Neural progenitor cell (in vitro differentiated cells): ENCODE results near the gene AGAP5. TPM values are rescaled to one million over a fixed set of nuclear protein-coding genes. Genes with fewer than 3 reads are reported as not detected.
"Not testable (repeated sequence)": the region's sequence is repeated elsewhere in the genome, so short reads cannot be mapped to it uniquely, and the experiment has no call there.

Experiments
- DNase-seq: peaks from one replicate; pipeline ENCODE4 v3.0.0-alpha.2; 2016; ENCODE audit warnings: low spot score
- H2AFZ ChIP-seq: fragments of 200-600 bp; sonication (generic); replicated peaks from 2 replicates; pipeline ENCODE4 v1.6.1; 2016; ENCODE audit warnings: antibody characterized with exemption
- H3F3A ChIP-seq: fragments of 200-600 bp; sonication (generic); 2 replicates; pipeline ENCODE4 v1.6.1; 2016; ENCODE audit warnings: antibody characterized with exemption, low read depth
- H3K27ac ChIP-seq: fragments of 200-600 bp; sonication (generic); 2 replicates; pipeline ENCODE4 v1.5.1; 2016; ENCODE audit warnings: mild to moderate bottlenecking
- H3K27me3 ChIP-seq: fragments of 200-600 bp; sonication (generic); 2 replicates; pipeline ENCODE4 v1.6.1; 2016; ENCODE audit warnings: mild to moderate bottlenecking, moderate library complexity
- H3K36me3 ChIP-seq: fragments of 200-600 bp; sonication (generic); 2 replicates; pipeline ENCODE4 v1.5.1; 2016
- H3K4me1 ChIP-seq: fragments of 200-600 bp; sonication (generic); 2 replicates; pipeline ENCODE4 v1.6.1; 2016; ENCODE audit warnings: mixed run types
- H3K4me2 ChIP-seq: fragments of 200-600 bp; sonication (generic); 2 replicates; pipeline ENCODE4 v1.6.1; 2016
- H3K4me3 ChIP-seq: fragments of 200-600 bp; sonication (generic); 2 replicates; pipeline ENCODE4 v1.5.1; 2016
- H3K79me2 ChIP-seq: fragments of 200-600 bp; sonication (generic); 2 replicates; pipeline ENCODE4 v1.6.1; 2016; ENCODE audit warnings: low read depth
- H3K9ac ChIP-seq: fragments of 200-600 bp; sonication (generic); 2 replicates; pipeline ENCODE4 v1.6.1; 2016
- H3K9me3 ChIP-seq: fragments of 200-600 bp; sonication (generic); 2 replicates; pipeline ENCODE4 v1.5.1; 2016; ENCODE audit warnings: low read depth
- H4K20me1 ChIP-seq: fragments of 200-600 bp; sonication (generic); 2 replicates; pipeline ENCODE4 v1.6.1; 2016; ENCODE audit warnings: low read depth
- H3K27ac Mint-ChIP-seq: 3 replicates; pipeline ENCODE4 v1.8.0; 2021; ENCODE audit warnings: mixed read lengths
- H3K27me3 Mint-ChIP-seq: 2 replicates; pipeline ENCODE4 v1.8.0; 2022; ENCODE audit warnings: low read depth, mild to moderate bottlenecking, inconsistent platforms, moderate library complexity, mixed read lengths; ENCODE audit not compliant: insufficient read depth
- H3K36me3 Mint-ChIP-seq: 3 replicates; pipeline ENCODE4 v1.8.0; 2021; ENCODE audit warnings: mixed read lengths
- H3K4me1 Mint-ChIP-seq: 3 replicates; pipeline ENCODE4 v1.8.0; 2021; ENCODE audit warnings: mixed read lengths
- H3K4me3 Mint-ChIP-seq: 3 replicates; pipeline ENCODE4 v1.8.0; 2021; ENCODE audit warnings: mild to moderate bottlenecking, moderate library complexity, mixed read lengths
- H3K9me3 Mint-ChIP-seq: 3 replicates; pipeline ENCODE4 v1.8.0; 2020; ENCODE audit warnings: mixed read lengths
- total RNA-seq: library from RNA; depleted of rRNA; stranded (reverse); fragments of >200 nt; gene quantifications from 2 replicates; pipeline ENCODE4 v1.2.3, GENCODE V29; 2015; ENCODE audit warnings: low replicate concordance

AGAP5 gene
- total RNA-seq, 1 donor from 2014 or later = 9.4 TPM

GRCh38 chr10:73708122-73708521 lies 10.2 kb upstream of the AGAP5 start:
- not testable (repeated sequence) for H3K36me3 Mint-ChIP-seq, H3K79me2 ChIP-seq, H3K27me3 Mint-ChIP-seq, H2AFZ ChIP-seq, H3F3A ChIP-seq, H4K20me1 ChIP-seq, DNase-seq, H3K4me2 ChIP-seq, H3K4me1 ChIP-seq, H3K27me3 ChIP-seq, H3K9ac ChIP-seq, H3K36me3 ChIP-seq, H3K27ac ChIP-seq, H3K9me3 ChIP-seq, H3K4me3 ChIP-seq, H3K4me3 Mint-ChIP-seq, H3K4me1 Mint-ChIP-seq, H3K9me3 Mint-ChIP-seq
- H3K27ac Mint-ChIP-seq = peak overlapping the region; percentile 42

GRCh38 chr10:73707628-73708027 lies 9.7 kb upstream of the AGAP5 start:
- not testable (repeated sequence) for DNase-seq, H3K27me3 Mint-ChIP-seq, H2AFZ ChIP-seq, H3F3A ChIP-seq, H3K79me2 ChIP-seq, H3K27me3 ChIP-seq, H3K36me3 Mint-ChIP-seq, H3K27ac ChIP-seq, H3K9me3 Mint-ChIP-seq, H3K4me3 ChIP-seq, H4K20me1 ChIP-seq, H3K4me3 Mint-ChIP-seq, H3K4me1 ChIP-seq, H3K4me1 Mint-ChIP-seq, H3K9ac ChIP-seq, H3K27ac Mint-ChIP-seq, H3K9me3 ChIP-seq, H3K36me3 ChIP-seq, H3K4me2 ChIP-seq

- H3K27me3 Mint-ChIP-seq, H3K27me3 ChIP-seq, H3K36me3 Mint-ChIP-seq, H3K36me3 ChIP-seq, H2AFZ ChIP-seq, H3K27ac Mint-ChIP-seq, H3K4me1 ChIP-seq, H3K4me1 Mint-ChIP-seq, H3K4me3 Mint-ChIP-seq, H3F3A ChIP-seq, H3K4me3 ChIP-seq, DNase-seq, H3K27ac ChIP-seq, H3K4me2 ChIP-seq, H3K79me2 ChIP-seq, H3K9ac ChIP-seq, H3K9me3 Mint-ChIP-seq, H4K20me1 ChIP-seq, H3K9me3 ChIP-seq: not testable (repeated sequence)
These were observed 8.6 kb upstream of the AGAP5 start for GRCh38 chr10:73706488-73706887.

GRCh38 chr10:73705506-73706072 lies 7.7 kb upstream of the AGAP5 start:
- not testable (repeated sequence) for H3K4me3 Mint-ChIP-seq, H3K36me3 Mint-ChIP-seq, H3K4me1 ChIP-seq, H3K9me3 ChIP-seq, H3K27ac ChIP-seq, H3K79me2 ChIP-seq, H3K27ac Mint-ChIP-seq, H3K27me3 ChIP-seq, H3K4me1 Mint-ChIP-seq, H3K9me3 Mint-ChIP-seq, H3K4me2 ChIP-seq, H4K20me1 ChIP-seq, DNase-seq, H3K9ac ChIP-seq, H3K36me3 ChIP-seq, H3K27me3 Mint-ChIP-seq, H2AFZ ChIP-seq, H3F3A ChIP-seq, H3K4me3 ChIP-seq

GRCh38 chr10:73703924-73704323 lies 6.0 kb upstream of the AGAP5 start:
- not testable (repeated sequence) for H3K27me3 ChIP-seq, H3K4me3 Mint-ChIP-seq, H3K9me3 Mint-ChIP-seq, H3K36me3 ChIP-seq, H3K27me3 Mint-ChIP-seq, H4K20me1 ChIP-seq, H3K27ac Mint-ChIP-seq, H3K4me1 ChIP-seq, H3K4me1 Mint-ChIP-seq, H3K9me3 ChIP-seq, H3K9ac ChIP-seq, H3K4me2 ChIP-seq, H3F3A ChIP-seq, H3K4me3 ChIP-seq, H3K27ac ChIP-seq, H2AFZ ChIP-seq, H3K36me3 Mint-ChIP-seq, H3K79me2 ChIP-seq, DNase-seq

GRCh38 chr10:73698819-73699218 lies 910 bp upstream of the AGAP5 start:
- H3K27me3 ChIP-seq, H3K4me3 Mint-ChIP-seq, H3K27ac ChIP-seq, H3K9me3 ChIP-seq, H3K9ac ChIP-seq, DNase-seq, H2AFZ ChIP-seq, H3K36me3 ChIP-seq, H3K27me3 Mint-ChIP-seq, H3K36me3 Mint-ChIP-seq, H3F3A ChIP-seq, H3K79me2 ChIP-seq, H3K27ac Mint-ChIP-seq, H3K4me1 ChIP-seq, H4K20me1 ChIP-seq, H3K9me3 Mint-ChIP-seq, H3K4me2 ChIP-seq, H3K4me3 ChIP-seq, H3K4me1 Mint-ChIP-seq: not testable (repeated sequence)

GRCh38 chr10:73695302-73695701 lies 2.6 kb downstream of the AGAP5 start:
- not testable (repeated sequence) for H3K4me1 Mint-ChIP-seq, H3K9me3 ChIP-seq, H3K9ac ChIP-seq, H3K36me3 ChIP-seq, H3K27ac ChIP-seq, H3K27ac Mint-ChIP-seq, H3K27me3 Mint-ChIP-seq, H3K27me3 ChIP-seq, H4K20me1 ChIP-seq, H3K4me3 Mint-ChIP-seq, H2AFZ ChIP-seq, H3K9me3 Mint-ChIP-seq, H3K4me2 ChIP-seq, H3F3A ChIP-seq, DNase-seq, H3K4me1 ChIP-seq, H3K79me2 ChIP-seq, H3K36me3 Mint-ChIP-seq, H3K4me3 ChIP-seq

- not testable (repeated sequence) for H3K4me3 Mint-ChIP-seq, H3K9ac ChIP-seq, H3K9me3 ChIP-seq, H3K27ac ChIP-seq, H3K9me3 Mint-ChIP-seq, H3K27me3 Mint-ChIP-seq, H3K79me2 ChIP-seq, H3F3A ChIP-seq, H3K27ac Mint-ChIP-seq, H3K4me1 Mint-ChIP-seq, H3K36me3 Mint-ChIP-seq, H3K36me3 ChIP-seq, H3K4me3 ChIP-seq, H3K27me3 ChIP-seq, H3K4me1 ChIP-seq, H4K20me1 ChIP-seq, H2AFZ ChIP-seq, DNase-seq, H3K4me2 ChIP-seq
These were observed 7.2 kb downstream of the AGAP5 start for GRCh38 chr10:73690755-73691154.
